GM21576 (cell line): ENCODE results near the gene UBE2E3.

Experiments
- ATAC-seq: cut with Tn5 transposase; IDR thresholded peaks from one replicate; pipeline ENCODE4 v1.9.1; 2021; ENCODE audit warnings: mild to moderate bottlenecking, moderate library complexity; ENCODE audit not compliant: unreplicated experiment

Gene UBE2E3

GRCh38 chr2:180978903-180979748 lies 1.3 kb upstream of the UBE2E3 start:
- no peak for ATAC-seq

- no peak for ATAC-seq
These were observed 678 bp upstream of the UBE2E3 start for GRCh38 chr2:180979749-180980105.

- ATAC-seq = no peak
These were observed 822 bp downstream of the UBE2E3 start for GRCh38 chr2:180980943-180981911.

GRCh38 chr2:180983468-180984242 lies 3.2 kb downstream of the UBE2E3 start:
- peak; percentile 49 for ATAC-seq

DNA sequence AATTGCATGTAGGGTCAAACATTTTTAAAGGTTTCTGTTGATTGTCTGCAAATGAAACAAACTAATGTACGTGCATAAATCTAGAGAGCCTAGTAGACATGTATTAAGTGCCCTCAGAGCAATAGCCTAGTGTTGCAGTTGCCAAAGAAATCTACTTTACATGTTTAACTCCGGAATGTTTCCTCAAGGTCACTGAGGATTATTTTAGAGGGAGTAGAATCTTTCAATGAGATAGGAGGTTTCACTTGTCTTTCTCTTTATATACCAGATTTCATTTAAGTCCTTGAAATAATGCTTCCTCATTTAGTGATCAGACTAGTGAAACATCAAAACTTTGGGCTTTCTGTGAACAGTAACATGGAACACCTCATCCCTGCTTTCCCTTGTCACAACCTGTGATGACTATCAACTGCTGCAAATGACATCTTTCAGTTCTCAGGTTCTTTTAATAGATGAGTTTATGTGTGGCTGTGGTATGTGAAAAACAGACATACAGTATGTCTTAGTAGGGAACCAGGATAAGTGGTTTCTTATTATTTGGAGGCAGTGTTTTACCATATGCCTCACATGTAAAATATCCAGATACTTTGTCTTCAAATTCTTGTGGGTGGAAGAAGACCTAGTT lies 5.5 kb downstream of the UBE2E3 start:
- ATAC-seq = no peak

GRCh38 chr2:180987146-180987545 lies 6.7 kb downstream of the UBE2E3 start:
- no peak for ATAC-seq

GRCh38 chr2:180990337-180990736 lies 9.9 kb downstream of the UBE2E3 start:
- no peak for ATAC-seq

DNA sequence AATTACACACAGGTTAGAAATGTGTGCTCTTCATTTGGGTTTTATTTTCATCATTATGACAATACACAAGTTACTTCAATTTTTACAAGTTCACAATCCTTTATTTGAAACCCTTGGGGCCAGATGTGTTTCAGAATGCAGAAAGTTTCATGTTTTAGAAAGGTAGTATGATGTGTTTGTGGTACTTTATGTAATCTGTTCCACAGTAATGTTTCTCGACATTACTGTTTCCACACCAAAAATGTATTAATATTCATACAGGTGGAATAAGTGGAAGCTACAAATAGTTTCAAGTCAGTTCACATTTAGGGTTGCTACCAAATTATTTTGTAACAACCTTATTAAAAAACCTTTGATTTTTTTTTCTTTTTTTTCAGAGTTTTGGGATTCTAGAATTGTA lies 10.4 kb downstream of the UBE2E3 start:
- no peak for ATAC-seq

DNA sequence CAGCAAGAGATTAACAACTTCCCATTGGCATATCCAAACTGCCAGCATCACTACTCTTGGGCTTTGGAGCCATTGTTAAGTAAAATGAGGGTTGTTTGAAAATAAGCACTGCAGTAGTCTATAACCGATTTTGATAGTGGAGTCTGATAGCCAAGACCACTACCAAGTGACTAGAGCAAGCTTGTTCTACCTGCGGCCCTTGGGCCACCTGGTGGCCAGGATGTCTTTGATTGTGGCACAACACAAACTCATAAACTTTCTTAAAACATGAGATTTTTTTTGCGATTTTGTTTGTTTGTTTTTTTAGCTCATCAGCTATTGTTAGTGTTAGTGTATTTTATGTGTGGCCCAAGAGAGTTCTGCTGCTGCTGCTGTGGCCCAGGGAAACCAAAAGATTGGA lies 11.0 kb downstream of the UBE2E3 start:
- ATAC-seq = no peak

- peak; percentile 80 for ATAC-seq
These were observed 11.4 kb downstream of the UBE2E3 start for GRCh38 chr2:180991820-180992219.

DNA sequence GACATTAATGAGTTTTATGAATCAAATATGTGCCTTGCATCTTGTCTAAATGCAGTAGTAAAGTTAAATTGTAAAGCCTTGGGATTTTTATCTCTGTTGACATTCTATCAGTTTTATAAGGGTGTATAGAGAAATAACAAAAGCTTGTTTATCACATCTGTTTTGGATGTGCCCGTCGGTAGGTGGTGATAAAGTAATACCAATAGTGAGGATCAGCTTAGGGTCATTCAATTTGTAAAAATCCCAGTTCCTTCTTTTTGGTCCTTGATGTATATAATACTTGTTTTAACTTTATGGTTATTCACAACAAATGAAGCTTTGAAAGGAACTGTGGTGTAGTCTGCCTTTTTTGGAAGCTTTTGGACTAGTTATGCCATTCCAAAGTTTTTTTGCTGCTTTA lies 12.6 kb downstream of the UBE2E3 start:
- ATAC-seq = no peak

DNA sequence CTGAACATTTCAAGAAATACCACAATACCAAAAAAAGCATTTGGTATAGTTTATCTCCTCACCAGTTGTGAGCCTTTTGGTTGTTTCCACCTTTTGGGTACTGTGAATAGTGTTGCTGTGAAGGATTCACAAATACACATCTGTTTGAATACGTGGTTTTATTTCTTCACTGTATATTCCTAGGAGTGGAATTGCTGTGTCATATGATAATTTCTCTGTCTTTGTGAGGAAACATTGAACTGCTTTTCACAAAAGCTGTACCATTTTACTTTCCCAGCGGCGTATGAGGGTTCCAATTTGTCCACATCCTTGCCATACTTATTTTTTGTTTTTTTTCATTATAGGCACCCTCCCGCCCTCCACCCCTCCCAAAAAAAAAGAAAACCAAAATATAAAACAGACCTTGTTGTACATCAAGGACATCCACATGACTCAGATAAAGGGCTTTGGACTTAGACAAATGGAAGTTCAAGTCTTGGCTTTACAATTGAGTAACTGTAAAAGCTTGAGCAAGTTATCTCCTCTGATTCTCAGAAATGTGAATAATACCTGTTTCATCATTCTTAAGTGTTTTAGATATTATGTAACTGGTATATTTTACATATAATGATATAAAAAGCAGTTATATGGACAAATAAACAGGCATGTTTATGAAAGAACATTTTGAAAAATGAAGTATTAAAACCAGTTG lies 19.0 kb downstream of the UBE2E3 start:
- ATAC-seq = no peak

GRCh38 chr2:181004647-181005325 lies 24.4 kb downstream of the UBE2E3 start:
- ATAC-seq = no peak

- no peak for ATAC-seq
These were observed 24.9 kb downstream of the UBE2E3 start for GRCh38 chr2:181005326-181005655.

DNA sequence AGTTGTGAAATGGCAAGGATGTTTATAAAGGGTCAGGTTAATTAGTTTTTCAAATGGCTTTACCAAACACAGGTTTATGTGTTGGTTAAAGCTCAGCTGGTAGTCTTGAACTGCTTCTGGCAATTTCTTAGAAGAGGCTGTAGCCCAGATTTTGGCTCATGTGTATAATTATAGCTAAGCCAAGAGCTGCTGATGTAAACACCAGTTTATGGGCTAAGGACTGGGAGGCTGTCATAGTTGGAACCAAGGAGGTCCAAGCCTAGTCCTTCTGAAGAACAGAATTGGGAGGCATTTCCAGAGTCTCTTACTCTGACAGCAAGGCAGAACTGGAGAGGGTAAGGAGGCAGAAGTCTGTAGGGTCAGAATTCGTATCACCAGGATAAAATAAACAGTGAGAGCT lies 25.4 kb downstream of the UBE2E3 start:
- no peak for ATAC-seq

- no peak for ATAC-seq
These were observed 26.9 kb downstream of the UBE2E3 start for GRCh38 chr2:181007086-181007837.

DNA sequence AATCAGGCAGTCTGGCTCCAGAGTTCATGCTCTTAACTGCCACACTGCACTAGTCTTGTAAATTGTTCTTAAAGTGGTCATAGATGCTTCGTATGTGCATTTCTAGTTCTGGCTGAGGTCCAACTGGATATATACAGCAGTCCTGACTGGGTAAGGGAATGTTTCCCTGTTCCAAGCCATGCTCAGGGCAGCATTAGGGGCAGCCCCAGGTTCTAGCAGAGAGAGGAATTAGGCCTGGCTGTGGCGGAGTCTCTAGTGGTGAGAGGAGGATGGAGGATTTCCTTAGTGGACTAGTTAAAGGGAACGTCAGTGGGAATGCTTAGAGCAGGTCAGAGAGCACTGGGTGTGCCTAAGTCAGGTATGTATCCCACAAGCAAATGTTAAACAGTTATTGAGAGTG lies 28.0 kb downstream of the UBE2E3 start:
- ATAC-seq = no peak

GRCh38 chr2:181021199-181021789 lies 40.9 kb downstream of the UBE2E3 start:
- ATAC-seq = no peak

DNA sequence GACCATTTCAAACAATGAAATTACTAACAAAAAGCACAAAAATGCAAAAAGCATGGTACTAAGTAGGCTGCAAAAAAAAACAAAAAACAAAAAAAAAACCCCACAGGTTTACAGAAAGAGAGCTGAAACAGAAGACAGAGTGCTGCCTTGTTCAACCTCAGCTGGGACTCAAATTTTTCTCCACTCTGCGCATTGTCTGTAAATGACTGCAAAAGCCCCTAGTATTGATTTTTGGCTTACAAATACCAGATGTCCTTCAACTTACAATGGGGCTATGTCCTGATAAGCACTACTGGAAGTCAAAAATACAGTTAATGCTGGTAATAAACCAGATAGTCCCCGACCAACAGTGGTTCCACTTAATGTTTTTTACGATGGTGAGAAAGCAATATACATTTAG lies 42.2 kb downstream of the UBE2E3 start:
- no peak for ATAC-seq
